GM19397 (cell line): Measurements from ENCODE around the gene SMYD5.
"Not testable (repeated sequence)": the region's sequence is repeated elsewhere in the genome, so short reads cannot be mapped to it uniquely, and the experiment has no call there.

Experiments used
- ATAC-seq: cut with Tn5 transposase; IDR thresholded peaks from one replicate; pipeline ENCODE4 v1.9.1; 2021; ENCODE audit warnings: mild to moderate bottlenecking, moderate library complexity; ENCODE audit not compliant: unreplicated experiment

The SMYD5 gene

GRCh38 chr2:73258186-73258912 is 44.3 kb downstream of the SMYD5 start:
- ATAC-seq: no peak

GRCh38 chr2:73258913-73259215 is 44.8 kb downstream of the SMYD5 start:
- no peak for ATAC-seq

- ATAC-seq: no peak
These were observed 45.2 kb downstream of the SMYD5 start for GRCh38 chr2:73259276-73259675.

GRCh38 chr2:73259704-73260337 is 45.8 kb downstream of the SMYD5 start:
- no peak for ATAC-seq

- no peak for ATAC-seq
These were observed 46.4 kb downstream of the SMYD5 start for GRCh38 chr2:73260338-73260984.

GRCh38 chr2:73262108-73262651 is 48.1 kb downstream of the SMYD5 start:
- ATAC-seq: no peak

- ATAC-seq: not testable (repeated sequence)
These were observed 48.8 kb downstream of the SMYD5 start for GRCh38 chr2:73262691-73263429.

- ATAC-seq: no peak
These were observed 49.7 kb downstream of the SMYD5 start for GRCh38 chr2:73263540-73264331.

- ATAC-seq: no peak
These were observed 50.2 kb downstream of the SMYD5 start for GRCh38 chr2:73264332-73264606.

- no peak for ATAC-seq
These were observed 50.7 kb downstream of the SMYD5 start for GRCh38 chr2:73264783-73265182.

GRCh38 chr2:73265298-73266060 is 51.4 kb downstream of the SMYD5 start:
- no peak for ATAC-seq

- no peak for ATAC-seq
These were observed 52.2 kb downstream of the SMYD5 start for GRCh38 chr2:73266061-73266901.

GRCh38 chr2:73267008-73267407 is 53.0 kb downstream of the SMYD5 start:
- ATAC-seq: no peak

- no peak for ATAC-seq
These were observed 54.4 kb downstream of the SMYD5 start for GRCh38 chr2:73268366-73268829.

GRCh38 chr2:73268830-73269685 is 55.0 kb downstream of the SMYD5 start:
- ATAC-seq: peak; percentile 45

GRCh38 chr2:73269686-73270465 is 55.8 kb downstream of the SMYD5 start:
- peak; percentile 16 for ATAC-seq

- no peak for ATAC-seq
These were observed 58.2 kb downstream of the SMYD5 start for GRCh38 chr2:73272270-73272669.
